ENCODE results near the gene WDR46.
"Not testable (repeated sequence)": the region's sequence is repeated elsewhere in the genome, so short reads cannot be mapped to it uniquely, and the experiment has no call there.

WDR46 gene

DNA sequence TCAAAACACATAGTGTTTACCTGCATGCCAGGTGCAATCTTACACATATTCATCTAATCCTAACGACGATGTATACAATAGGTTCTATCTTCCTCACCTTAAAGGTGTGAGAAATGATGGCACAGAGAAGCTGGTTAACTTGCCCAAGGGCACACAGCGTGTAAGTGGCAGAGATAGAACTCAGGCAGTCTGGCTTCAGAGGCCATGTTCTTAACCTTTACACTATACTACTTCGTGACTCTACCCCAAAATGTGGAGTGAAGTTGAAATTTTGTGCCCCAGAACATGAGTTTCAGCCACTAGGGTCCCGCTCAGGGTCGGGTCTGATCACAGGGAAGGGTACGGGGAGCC is 17.9 kb downstream of the WDR46 start:
- DNase-seq, result peak in 1 of 56 donors; percentile 52

DNA sequence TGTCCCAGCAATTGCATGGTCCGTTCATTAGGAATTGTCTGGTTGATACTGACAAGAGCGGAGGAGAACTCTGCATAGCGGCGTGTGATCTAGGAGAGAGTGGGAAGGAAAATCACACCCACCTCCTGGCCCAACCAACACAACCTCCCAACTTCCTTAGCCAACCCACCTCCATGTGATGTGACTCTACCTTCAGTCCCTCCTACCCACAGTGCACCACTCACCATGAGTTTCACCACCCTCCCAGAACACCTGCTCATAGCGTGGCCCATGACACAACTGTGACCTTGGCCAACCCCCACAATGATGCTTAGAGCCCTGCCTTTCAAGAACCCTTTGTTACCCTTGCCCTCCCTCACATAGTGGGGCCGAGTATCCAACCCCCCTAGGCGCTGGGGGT is 25.0 kb downstream of the WDR46 start:
- no peak for DNase-seq

DNA sequence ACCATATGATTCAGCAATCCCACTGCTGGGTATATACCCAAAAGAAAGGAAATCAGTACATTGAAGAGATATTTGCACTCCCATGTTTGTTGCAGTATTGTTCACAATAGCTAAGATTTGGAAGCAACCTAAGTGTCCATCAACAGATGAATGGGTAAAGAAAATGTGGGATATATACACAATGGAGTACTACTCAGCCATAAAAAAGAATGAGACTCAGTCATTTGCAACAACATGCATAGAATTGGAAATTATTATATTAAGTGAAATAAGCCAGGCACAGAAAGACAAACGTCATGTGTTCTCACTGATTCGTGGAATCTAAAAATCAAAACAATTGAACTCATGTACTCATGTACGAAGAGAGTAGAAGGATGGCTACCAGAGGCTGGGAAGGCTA is 26.5 kb downstream of the WDR46 start:
- not testable (repeated sequence) for DNase-seq

DNA sequence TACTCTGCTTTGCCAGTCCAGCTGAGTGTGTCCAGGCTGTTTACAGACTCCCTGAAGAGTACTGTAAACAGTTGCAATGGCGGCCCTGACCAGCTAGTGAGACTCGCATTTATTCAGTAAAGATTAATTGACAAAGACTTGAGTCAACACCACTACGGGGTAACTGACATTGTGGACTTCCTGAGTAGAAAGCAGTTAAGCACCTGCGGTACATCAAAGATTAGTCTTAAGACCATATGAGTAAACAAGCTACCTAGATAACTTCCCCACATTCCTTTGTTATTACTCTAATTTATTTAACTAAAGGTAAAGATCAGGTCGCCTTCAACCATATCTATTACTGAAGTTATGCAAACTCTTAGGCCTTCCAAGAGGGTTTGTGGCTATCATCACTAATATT is 30.0 kb downstream of the WDR46 start:
- no peak for DNase-seq

GRCh38 chr6:33254591-33254990 is 34.4 kb downstream of the WDR46 start:
- no peak for DNase-seq

GRCh38 chr6:33252759-33253158 is 36.3 kb downstream of the WDR46 start:
- DNase-seq, result no peak

DNA sequence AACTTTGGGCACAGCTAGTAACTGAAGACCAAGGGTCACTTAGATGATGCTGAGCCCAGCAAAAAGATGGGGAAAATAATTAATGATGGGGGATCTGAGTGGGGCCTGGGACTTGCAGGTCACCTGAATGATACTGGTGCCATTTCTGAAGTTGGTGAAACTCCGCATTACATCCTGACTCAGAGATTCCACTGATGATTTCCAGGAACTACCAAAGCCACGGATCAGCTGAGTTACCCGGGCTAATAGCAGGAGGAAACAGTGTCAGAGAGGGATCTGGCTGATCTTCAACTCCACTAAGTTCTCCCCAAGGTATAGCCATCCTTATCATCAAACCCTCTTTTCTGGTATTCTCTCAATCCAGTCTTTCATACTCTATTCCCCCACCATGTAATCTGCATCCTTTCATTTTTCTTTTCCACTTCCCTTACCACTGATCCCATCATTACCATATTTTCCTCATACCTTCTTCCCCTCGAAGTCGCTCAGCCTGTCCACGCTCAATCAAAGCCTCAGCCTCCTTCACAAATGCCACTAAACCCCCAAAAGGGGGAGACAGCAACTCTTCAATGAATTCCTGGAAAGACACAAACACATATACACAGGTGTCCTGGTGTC is 37.5 kb downstream of the WDR46 start:
- DNase-seq, result no peak

DNA sequence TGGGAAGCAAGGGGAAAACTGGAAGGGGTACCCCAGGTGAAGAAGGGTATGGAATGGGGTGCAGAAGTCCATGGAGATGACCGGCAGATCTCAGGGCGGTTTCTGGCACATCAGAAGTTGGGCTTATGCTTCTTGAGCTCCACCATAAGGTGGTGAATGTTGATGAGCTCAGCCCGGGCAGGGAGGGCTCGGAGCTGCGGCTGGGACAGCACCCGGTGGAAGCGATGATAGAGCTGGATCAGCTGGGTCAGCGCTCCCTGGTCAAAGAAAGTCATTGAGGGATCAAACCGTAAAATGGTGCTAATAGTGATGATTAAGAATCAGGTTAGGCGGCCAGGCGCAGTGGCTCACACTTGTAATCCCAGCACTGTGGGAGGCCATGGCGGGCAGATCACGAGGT is 38.3 kb downstream of the WDR46 start:
- no peak for DNase-seq

DNA sequence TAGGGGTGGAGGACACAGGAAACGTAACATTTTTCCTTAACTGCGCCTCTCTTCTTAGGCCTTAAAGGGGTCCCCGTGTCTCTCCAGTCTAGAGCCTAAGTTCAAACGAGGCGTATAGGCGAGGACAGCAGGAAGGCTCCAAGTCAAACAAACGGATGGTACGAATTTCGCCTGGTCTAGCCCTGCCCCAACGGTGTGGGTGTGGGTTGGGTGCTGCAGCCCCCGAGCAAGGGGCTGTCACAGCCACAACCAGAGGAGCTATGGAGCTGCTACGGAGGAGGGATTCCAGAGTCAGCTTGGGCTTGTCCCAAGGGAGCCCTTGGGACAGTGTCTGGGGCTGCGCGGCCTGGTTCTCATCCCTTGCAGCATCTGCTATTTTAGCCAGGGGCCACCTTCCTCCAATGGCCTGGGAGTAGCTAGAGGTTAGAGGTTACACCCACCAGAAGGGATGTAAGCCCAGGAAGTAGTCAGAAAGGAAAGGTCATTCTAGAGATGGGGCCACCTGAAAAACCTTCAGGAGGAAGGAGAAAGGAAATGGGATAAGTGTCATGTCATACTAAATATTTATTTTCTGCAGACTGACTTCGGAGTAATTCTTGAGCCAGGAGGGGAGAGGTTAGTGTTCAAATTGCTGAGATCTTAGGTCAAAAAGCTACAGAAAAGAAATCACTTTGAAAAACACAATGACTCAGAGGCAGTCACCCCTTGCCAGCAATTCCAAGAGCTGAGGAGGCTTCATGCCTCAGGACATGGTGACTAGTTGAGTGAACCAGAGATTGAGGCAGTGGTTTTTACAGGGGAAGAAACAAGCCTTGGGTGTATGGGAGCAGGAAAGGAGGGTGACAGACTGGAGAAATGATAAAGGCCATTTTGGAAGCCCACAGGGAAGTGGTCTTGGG is 39.1 kb downstream of the WDR46 start:
- DNase-seq, result peak in 3 of 56 donors; percentile 0 to 23 (median 2)

DNA sequence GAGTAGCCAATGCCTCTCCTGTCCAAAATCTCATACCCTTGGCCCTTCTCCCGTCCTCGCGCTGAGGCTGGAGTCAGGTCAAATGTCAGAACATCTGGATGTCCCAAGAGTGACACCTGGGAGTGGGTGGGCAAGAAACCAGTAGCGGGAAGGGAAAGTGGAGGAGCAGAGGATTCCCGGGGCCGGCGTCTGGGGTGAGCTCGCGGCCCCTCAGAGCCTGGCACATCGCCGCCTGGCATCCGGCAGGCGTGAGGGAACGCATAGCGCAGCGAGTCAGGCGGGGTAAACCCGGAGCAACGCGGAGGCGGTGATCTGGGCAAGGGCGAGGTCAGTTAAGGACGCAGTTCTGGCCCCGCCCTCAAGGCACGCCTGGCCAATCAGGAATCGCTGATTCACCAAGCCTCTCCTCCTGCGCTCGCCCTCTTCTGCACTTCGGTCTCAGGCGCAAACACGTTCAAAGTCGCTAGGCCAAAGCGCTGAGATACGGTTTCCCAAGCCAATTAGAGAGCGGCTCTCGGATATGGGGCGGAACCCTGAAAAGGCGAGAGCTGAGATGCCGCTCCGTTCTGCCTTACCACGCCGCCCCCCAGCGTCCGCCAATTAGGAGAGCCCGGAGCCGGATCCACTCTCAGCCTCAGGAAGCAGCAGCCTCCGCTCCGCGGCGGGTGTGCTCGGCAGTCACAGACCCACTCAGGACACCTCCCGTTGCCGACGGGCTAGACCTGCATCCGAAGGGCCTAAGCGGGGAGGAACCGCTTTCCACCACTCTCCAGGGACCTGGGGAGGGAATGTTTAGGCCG is 39.9 kb downstream of the WDR46 start:
- peak; percentile 29 to 99 (median 95) for DNase-seq

- DNase-seq, result peak in 6 of 56 donors; percentile 50 to 78 (median 62)
Observed at GRCh38 chr6:33248643-33248931, 40.5 kb downstream of the WDR46 start.

DNA sequence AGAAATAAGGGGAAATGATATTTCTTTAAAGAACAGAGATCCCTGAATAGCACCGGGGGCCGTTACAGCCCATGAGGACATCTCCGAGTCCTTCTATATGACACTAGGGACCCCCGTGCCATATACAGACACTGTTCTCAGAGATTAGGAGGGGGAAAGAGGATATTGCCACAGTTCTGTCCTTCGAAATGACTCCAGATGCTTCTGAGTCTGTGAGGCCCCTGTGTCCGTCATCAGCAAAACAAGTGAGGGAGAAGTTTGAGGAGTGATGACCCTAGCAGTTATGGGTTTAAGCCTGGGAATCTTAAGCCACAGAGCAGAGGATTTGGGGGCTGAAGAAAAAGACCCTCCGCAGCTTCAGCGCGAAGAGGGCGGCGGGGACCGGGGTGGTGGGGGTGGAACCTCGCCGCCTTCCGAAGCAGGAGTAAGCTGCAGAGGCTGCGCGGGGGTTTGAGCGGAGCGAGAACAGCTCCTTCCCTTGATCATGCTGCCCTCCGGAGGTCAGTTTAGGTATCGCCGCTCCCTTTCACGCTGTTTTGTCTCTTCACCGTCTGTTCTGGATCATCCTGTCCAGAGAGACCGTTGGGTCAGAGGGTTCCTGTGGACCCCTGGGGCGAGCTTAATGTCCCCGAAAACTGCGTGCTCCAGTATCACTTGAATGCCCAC is 40.9 kb downstream of the WDR46 start:
- DNase-seq, result peak; percentile 12 to 90 (median 70)

- no peak for DNase-seq
Observed at GRCh38 chr6:33243476-33243875, 45.6 kb downstream of the WDR46 start.

GRCh38 chr6:33241968-33242367 is 47.1 kb downstream of the WDR46 start:
- DNase-seq, result no peak

GRCh38 chr6:33237741-33238140 is 51.3 kb downstream of the WDR46 start:
- no peak for DNase-seq

GRCh38 chr6:33236852-33237251 is 52.2 kb downstream of the WDR46 start:
- no peak for DNase-seq

- no peak for DNase-seq
Observed at GRCh38 chr6:33236328-33236727, 52.7 kb downstream of the WDR46 start.

DNA sequence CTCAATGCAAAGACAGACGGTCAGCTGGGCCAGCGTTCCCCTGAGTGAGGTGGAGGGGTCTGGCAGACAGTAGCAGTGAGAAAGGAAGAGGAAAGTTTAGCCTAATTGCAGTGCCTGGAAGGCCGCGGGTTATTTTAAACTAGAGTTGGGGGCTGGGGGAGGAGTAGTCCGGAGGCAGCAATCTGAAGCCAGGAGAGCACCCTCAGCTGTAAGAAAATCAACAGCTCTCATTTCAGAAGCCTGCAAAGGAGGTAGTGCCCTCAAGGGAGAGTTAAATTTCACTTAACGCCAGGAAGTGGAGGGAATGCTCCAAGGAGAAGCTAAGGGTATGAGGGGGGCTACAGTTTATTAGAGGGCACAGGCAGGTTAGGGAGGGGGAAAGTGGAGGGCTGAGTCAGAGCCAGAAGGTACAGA is 53.8 kb downstream of the WDR46 start:
- no peak for DNase-seq

Data from amygdala (tissue), 56 donors.